Measurements from ENCODE around the gene WHAMM.

WHAMM gene

DNA sequence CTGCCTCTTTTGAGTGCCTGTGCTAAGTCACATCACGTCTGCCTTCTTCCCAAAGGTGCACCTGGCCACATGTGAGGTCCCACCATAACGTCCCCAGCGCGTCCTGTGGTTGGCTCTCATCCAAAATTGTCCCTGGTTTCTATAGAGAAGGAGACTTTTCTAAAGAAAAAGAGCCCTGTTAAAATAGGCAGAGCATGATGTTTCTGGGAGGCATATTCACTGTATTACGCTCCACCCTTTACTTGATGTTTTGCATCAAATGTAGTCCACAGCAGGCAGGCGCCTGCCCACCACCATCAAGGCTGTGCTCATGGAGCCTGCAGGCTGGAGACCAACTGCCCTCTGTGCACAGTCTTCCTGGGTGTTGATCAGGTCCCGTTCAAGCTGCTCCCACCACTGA is 36.3 kb downstream of the WHAMM start:
- TF ChIP-seq GATA2 (IDR thresholded peaks at IDR 0.05; ENCODE audit: low read depth, low read length) (no peak), GATA3 (IDR thresholded peaks at IDR 0.05; ENCODE audit: low read depth, low read length) (no peak)

DNA sequence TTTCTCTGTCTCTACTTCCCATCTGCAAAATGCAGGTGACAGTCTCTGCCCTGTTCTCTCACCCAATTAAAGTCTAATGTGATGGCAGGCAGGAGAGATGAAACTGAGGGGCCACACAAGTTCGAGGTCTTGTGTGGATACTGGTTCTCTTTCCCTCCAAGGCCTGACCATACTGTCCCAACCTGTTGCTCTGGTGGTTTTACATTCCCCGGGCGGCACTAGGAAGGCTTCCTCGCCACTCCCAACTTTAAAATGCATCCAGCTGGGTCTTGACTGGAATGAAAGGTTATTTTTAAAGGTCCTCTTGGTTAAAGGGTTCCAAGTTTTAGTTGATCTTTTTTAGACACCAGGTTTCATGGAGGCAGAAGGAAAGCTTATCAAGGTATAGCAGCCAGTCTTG is 37.2 kb downstream of the WHAMM start:
- TF ChIP-seq GATA2 (IDR thresholded peaks at IDR 0.05; ENCODE audit: low read depth, low read length) (no peak), GATA3 (IDR thresholded peaks at IDR 0.05; ENCODE audit: low read depth, low read length) (no peak)

- TF ChIP-seq GATA3 (IDR thresholded peaks at IDR 0.05; ENCODE audit: low read depth, low read length) (no peak), GATA2 (IDR thresholded peaks at IDR 0.05; ENCODE audit: low read depth, low read length) (no peak)
These were observed 38.3 kb downstream of the WHAMM start for GRCh38 chr15:82847703-82848102.

DNA sequence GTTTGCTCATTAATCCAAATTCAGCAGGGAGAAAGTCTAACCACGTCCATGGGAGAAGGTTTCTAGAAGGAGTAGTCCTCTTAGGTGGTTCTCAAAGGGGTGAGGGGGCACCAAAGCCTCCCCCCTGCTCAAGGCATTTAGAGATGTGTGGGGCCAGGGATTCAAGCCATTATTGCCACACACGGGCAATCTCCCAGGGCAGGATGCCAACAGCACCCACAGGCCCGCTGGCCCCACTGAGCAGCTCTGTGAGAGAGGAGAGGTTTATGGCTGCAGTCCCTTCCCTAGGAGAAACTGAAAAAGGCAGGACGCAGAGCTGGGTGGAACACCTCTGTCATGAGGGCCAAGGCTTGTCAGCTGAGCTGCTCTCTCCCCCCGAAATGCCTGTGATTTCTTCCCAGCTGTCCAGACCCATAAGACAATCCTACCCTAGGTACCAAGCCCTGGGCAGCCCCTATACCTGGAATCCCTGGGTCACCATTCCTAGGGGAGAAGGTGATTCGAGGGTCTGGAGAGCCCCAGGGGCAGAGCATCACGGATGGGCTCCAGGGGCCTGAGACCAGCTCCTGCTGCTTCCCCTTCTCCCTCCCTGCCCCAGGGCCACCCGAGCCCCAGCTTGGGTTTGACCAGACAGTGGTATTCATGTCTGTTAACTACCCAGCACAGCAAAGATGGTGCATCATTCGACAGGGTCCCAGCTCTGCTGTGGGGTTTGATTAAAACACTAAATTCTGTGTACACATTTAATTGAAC is 39.0 kb downstream of the WHAMM start:
- no peak for TF ChIP-seq GATA3 (IDR thresholded peaks at IDR 0.05; ENCODE audit: low read depth, low read length)
- no peak for TF ChIP-seq GATA2 (IDR thresholded peaks at IDR 0.05; ENCODE audit: low read depth, low read length)

GRCh38 chr15:82849556-82850512 is 40.4 kb downstream of the WHAMM start:
- TF ChIP-seq GATA2 (IDR thresholded peaks at IDR 0.05; ENCODE audit: low read depth, low read length) (no peak), GATA3 (IDR thresholded peaks at IDR 0.05; ENCODE audit: low read depth, low read length) (no peak)

DNA sequence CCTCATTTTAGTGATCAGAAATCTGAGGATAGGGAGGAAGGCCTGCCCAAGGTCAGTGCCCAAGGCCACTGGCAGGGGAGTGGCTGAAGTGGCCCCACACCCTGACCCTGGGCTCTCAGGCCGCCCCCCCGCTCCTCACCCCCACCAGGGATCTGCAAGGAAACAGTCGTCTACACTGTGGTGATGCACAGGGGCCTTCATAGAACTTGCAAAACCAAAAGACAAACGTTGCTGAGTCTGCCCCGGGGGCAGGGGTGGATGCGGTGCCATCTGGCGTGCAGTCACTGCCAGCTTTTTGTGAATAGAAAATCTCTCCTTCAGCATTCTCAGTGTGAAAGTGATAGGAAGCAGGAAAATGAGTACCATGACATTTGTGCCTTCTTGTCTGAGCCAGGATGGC is 41.3 kb downstream of the WHAMM start:
- TF ChIP-seq GATA2 (IDR thresholded peaks at IDR 0.05; ENCODE audit: low read depth, low read length), result no peak
- no peak for TF ChIP-seq GATA3 (IDR thresholded peaks at IDR 0.05; ENCODE audit: low read depth, low read length)

- no peak for TF ChIP-seq GATA2 (IDR thresholded peaks at IDR 0.05; ENCODE audit: low read depth, low read length)
- TF ChIP-seq GATA3 (IDR thresholded peaks at IDR 0.05; ENCODE audit: low read depth, low read length), result no peak
These were observed 42.0 kb downstream of the WHAMM start for GRCh38 chr15:82851306-82851850.

DNA sequence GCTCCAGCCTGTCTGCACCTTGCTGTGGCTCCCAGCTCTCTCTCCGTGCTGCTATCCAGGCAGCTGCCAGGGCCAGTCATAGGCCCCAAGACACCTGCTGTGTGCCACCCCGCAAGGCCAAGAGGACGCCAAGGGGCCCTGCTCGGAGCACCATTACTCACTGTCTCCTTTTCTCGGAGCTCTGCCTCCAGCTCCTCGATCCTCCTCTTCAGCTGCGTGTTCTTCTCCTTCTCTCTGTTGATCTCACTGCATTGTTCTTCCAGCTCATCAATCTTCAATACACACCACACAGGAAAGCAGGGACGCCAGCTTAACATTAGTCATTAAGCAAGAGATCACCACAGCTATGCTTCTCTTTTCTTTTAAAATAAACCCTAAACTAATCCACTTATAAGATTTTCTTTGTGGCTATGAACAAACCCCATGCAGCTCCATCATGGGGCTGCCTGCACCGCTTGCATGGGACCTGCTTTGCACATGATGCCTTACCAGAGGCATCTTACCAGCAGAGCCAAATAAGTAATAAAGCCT is 42.6 kb downstream of the WHAMM start:
- TF ChIP-seq GATA3 (IDR thresholded peaks at IDR 0.05; ENCODE audit: low read depth, low read length) (no peak), GATA2 (IDR thresholded peaks at IDR 0.05; ENCODE audit: low read depth, low read length) (no peak)

- TF ChIP-seq GATA3 (IDR thresholded peaks at IDR 0.05; ENCODE audit: low read depth, low read length), result no peak
- TF ChIP-seq GATA2 (IDR thresholded peaks at IDR 0.05; ENCODE audit: low read depth, low read length), result no peak
These were observed 43.6 kb downstream of the WHAMM start for GRCh38 chr15:82852941-82853561.

DNA sequence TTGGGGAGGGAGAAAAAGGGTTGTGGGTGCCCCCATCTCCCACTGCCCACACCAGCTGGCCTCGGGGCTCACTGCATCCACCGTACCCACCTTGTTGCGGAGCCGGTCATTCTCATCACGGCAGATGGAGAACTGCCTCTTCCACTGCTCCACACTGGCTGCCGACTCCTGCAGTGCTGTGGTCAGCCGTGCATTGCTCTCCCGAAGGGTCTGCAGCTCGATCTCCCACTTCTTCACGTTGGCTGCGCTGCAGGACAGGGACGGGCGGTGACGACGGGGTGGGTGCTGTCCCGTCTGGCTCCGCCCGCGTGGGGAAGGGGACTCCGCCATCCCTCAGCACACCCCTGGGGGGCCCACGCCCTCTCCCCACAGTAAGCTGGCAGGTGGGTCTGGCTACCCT is 45.1 kb downstream of the WHAMM start:
- no peak for TF ChIP-seq GATA3 (IDR thresholded peaks at IDR 0.05; ENCODE audit: low read depth, low read length)
- TF ChIP-seq GATA2 (IDR thresholded peaks at IDR 0.05; ENCODE audit: low read depth, low read length), result no peak

- no peak for TF ChIP-seq GATA3 (IDR thresholded peaks at IDR 0.05; ENCODE audit: low read depth, low read length)
- TF ChIP-seq GATA2 (IDR thresholded peaks at IDR 0.05; ENCODE audit: low read depth, low read length), result no peak
These were observed 46.1 kb downstream of the WHAMM start for GRCh38 chr15:82855286-82856100.

GRCh38 chr15:82856397-82857170 is 47.2 kb downstream of the WHAMM start:
- no peak for TF ChIP-seq GATA3 (IDR thresholded peaks at IDR 0.05; ENCODE audit: low read depth, low read length)
- TF ChIP-seq GATA2 (IDR thresholded peaks at IDR 0.05; ENCODE audit: low read depth, low read length), result no peak
